Measurements from ENCODE around the gene RAB8B. TPM values are rescaled to one million over a fixed set of nuclear protein-coding genes. Genes with fewer than 3 reads are reported as not detected.

RAB8B gene
- total RNA-seq, 1 donor from 2014 or later, result 93.1 TPM

- TF ChIP-seq CTCF (IDR thresholded peaks at IDR 0.05), result no peak
- DNase-seq (no peak), ATAC-seq (ENCODE audit: low read depth) (peak; percentile 13)
- intact Hi-C loops (cut with micrococcal nuclease), result loop anchor here (1.0 to 10.0 kb wide), 7 partner anchors 36 to 817 kb away; partner anchors contain the start of genes CIAO2A, RAB8B, RPS27L and SNX1
- Mint-ChIP-seq H3K9me3 (no peaks in the 10 kb centered on the region), H3K27me3 (no peaks in the 10 kb centered on the region), H3K4me1 (peaks cover 21% of the 10 kb centered on the region), H3K36me3 (ENCODE audit: low read depth) (peaks cover 15% of the 10 kb centered on the region), H3K27ac (peak overlapping the region; percentile 80), H3K4me3 (peak overlapping the region; percentile 84)
- POLR2A ChIA-PET, result interaction anchor here (0.5 to 3.8 kb wide), 12 partner anchors 13 to 303 kb away, joined by 3 to 37 read pairs (median 6); partner anchors contain the start of genes LACTB, RAB8B and RPS27L
- CTCF ChIA-PET, result interaction anchor here (1.0 to 1.3 kb wide), 2 partner anchors 93 to 121 kb away, joined by 3 to 5 read pairs; partner anchors contain the start of gene RPS27L
Measured at GRCh38 chr15:63277893-63278456, 88.6 kb downstream of the RAB8B start.

- TF ChIP-seq CTCF (IDR thresholded peaks at IDR 0.05), result no peak
- ATAC-seq (ENCODE audit: low read depth) (no peak), DNase-seq (no peak)
- no peaks in the 10 kb centered on the region for H3K9me3 Mint-ChIP-seq
- peak overlapping the region; percentile 61 for H3K27ac Mint-ChIP-seq
- H3K4me3 Mint-ChIP-seq, result no peak overlapping the region
- ChIA-PET CTCF (no interaction called here), POLR2A (interaction anchor here (0.8 kb wide), 1 partner anchor 94 kb away, joined by 3 read pairs; the partner anchor contains the start of gene RAB8B)
- H3K27me3 Mint-ChIP-seq, result no peaks in the 10 kb centered on the region
- intact Hi-C loops (cut with micrococcal nuclease), result loop anchor here (10.0 kb wide), 1 partner anchor 322 kb away; no protein-coding TSS in a partner anchor
- peaks cover 53% of the 10 kb centered on the region for H3K36me3 Mint-ChIP-seq (ENCODE audit: low read depth)
- H3K4me1 Mint-ChIP-seq, result peaks cover 17% of the 10 kb centered on the region
Measured at GRCh38 chr15:63283126-63283525, 93.7 kb downstream of the RAB8B start.

- no peak for TF ChIP-seq CTCF (IDR thresholded peaks at IDR 0.05)
- ChIA-PET POLR2A (no interaction called here), CTCF (no interaction called here)
- no peak for ATAC-seq (ENCODE audit: low read depth)
- no peak overlapping the region for H3K27ac Mint-ChIP-seq
- DNase-seq, result no peak
- no peak overlapping the region for H3K4me3 Mint-ChIP-seq
- intact Hi-C loops (cut with micrococcal nuclease), result loop anchor here (10.0 kb wide), 1 partner anchor 320 kb away; no protein-coding TSS in a partner anchor
- peaks cover 58% of the 10 kb centered on the region for H3K36me3 Mint-ChIP-seq (ENCODE audit: low read depth)
- peaks cover 10% of the 10 kb centered on the region for H3K4me1 Mint-ChIP-seq
- no peaks in the 10 kb centered on the region for H3K27me3 Mint-ChIP-seq
- H3K9me3 Mint-ChIP-seq, result no peaks in the 10 kb centered on the region
Measured at GRCh38 chr15:63284335-63284734, 94.9 kb downstream of the RAB8B start.

GRCh38 chr15:63287109-63287508 lies 97.7 kb downstream of the RAB8B start:
- H3K27ac Mint-ChIP-seq, result no peak overlapping the region
- ChIA-PET CTCF (interaction anchor here (1.4 to 5.9 kb wide), 4 partner anchors 115 to 218 kb away, joined by 3 to 56 read pairs (median 10); no protein-coding TSS in a partner anchor), POLR2A (no interaction called here)
- H3K9me3 Mint-ChIP-seq, result no peaks in the 10 kb centered on the region
- no peak overlapping the region for H3K4me3 Mint-ChIP-seq
- no peaks in the 10 kb centered on the region for H3K27me3 Mint-ChIP-seq
- TF ChIP-seq CTCF (IDR thresholded peaks at IDR 0.05), result no peak
- DNase-seq (no peak), ATAC-seq (ENCODE audit: low read depth) (no peak)
- peaks cover 10% of the 10 kb centered on the region for H3K4me1 Mint-ChIP-seq
- H3K36me3 Mint-ChIP-seq (ENCODE audit: low read depth), result peaks cover 55% of the 10 kb centered on the region
- intact Hi-C loops (cut with micrococcal nuclease), result loop anchor here (10.0 kb wide), 1 partner anchor 318 kb away; no protein-coding TSS in a partner anchor

- Mint-ChIP-seq H3K9me3 (no peaks in the 10 kb centered on the region), H3K27me3 (no peaks in the 10 kb centered on the region), H3K4me3 (no peak overlapping the region), H3K36me3 (ENCODE audit: low read depth) (peaks cover 52% of the 10 kb centered on the region), H3K4me1 (peaks cover 13% of the 10 kb centered on the region), H3K27ac (no peak overlapping the region)
- no peak for ATAC-seq (ENCODE audit: low read depth)
- no peak for DNase-seq
- TF ChIP-seq CTCF (IDR thresholded peaks at IDR 0.05), result no peak
- intact Hi-C loops (cut with micrococcal nuclease), result loop anchor here (1.0 to 10.0 kb wide), 3 partner anchors 115 to 316 kb away; no protein-coding TSS in a partner anchor
- CTCF ChIA-PET, result interaction anchor here (0.9 to 5.9 kb wide), 7 partner anchors 114 to 217 kb away, joined by 3 to 56 read pairs (median 4); no protein-coding TSS in a partner anchor
- POLR2A ChIA-PET, result no interaction called here
Measured at GRCh38 chr15:63288342-63288741, 98.9 kb downstream of the RAB8B start.
